GM23338 (cell line): ENCODE results near the gene BICC1. TPM values are rescaled to one million over a fixed set of nuclear protein-coding genes. Genes with fewer than 3 reads are reported as not detected.

ENCODE experiments used
- ATAC-seq: fragments of 200-7000 bp; cut with Tn5 transposase; 3 replicates; pipeline ENCODE4 v1.9.1; 2020
- DNase-seq: peaks from one replicate; pipeline ENCODE4 v3.0.0-alpha.2; 2015; ENCODE audit warnings: low spot score
- H2AFZ ChIP-seq: fragments of 200-600 bp; sonication (generic); 2 replicates; pipeline ENCODE4 v1.8.0; 2016; ENCODE audit warnings: antibody characterized with exemption, mild to moderate bottlenecking, moderate library complexity
- H3F3A ChIP-seq: fragments of 200-600 bp; sonication (generic); replicated peaks from 2 replicates; pipeline ENCODE4 v1.8.0; 2017; ENCODE audit warnings: antibody characterized with exemption, mixed run types, low read depth
- H3K27ac ChIP-seq: fragments of 200-600 bp; sonication (generic); 2 replicates; pipeline ENCODE4 v1.6.1; 2016; ENCODE audit warnings: low read depth
- H3K27me3 ChIP-seq: fragments of 200-600 bp; sonication (generic); 2 replicates; pipeline ENCODE4 v1.8.0; 2016; ENCODE audit warnings: mild to moderate bottlenecking, mixed run types, moderate library complexity; ENCODE audit not compliant: insufficient read depth
- H3K36me3 ChIP-seq: fragments of 200-600 bp; sonication (generic); 2 replicates; pipeline ENCODE4 v1.8.0; 2016; ENCODE audit warnings: mild to moderate bottlenecking; ENCODE audit not compliant: insufficient read depth
- H3K4me1 ChIP-seq: fragments of 200-600 bp; sonication (generic); 2 replicates; pipeline ENCODE4 v1.8.0; 2016; ENCODE audit warnings: mild to moderate bottlenecking, moderate library complexity; ENCODE audit not compliant: insufficient read depth
- H3K4me2 ChIP-seq: fragments of 200-600 bp; sonication (generic); 2 replicates; pipeline ENCODE4 v1.7.1; 2017; ENCODE audit warnings: mixed run types
- H3K4me3 ChIP-seq: fragments of 200-600 bp; sonication (generic); 2 replicates; pipeline ENCODE4 v1.6.1; 2016; ENCODE audit warnings: mixed run types
- H3K79me2 ChIP-seq: fragments of 200-600 bp; sonication (generic); replicated peaks from 2 replicates; pipeline ENCODE4 v1.8.0; 2017; ENCODE audit warnings: mild to moderate bottlenecking; ENCODE audit not compliant: insufficient read depth
- H3K9me2 ChIP-seq: fragments of 200-600 bp; sonication (generic); 2 replicates; pipeline ENCODE4 v1.8.0; 2017; ENCODE audit not compliant: insufficient read depth
- H4K20me1 ChIP-seq: fragments of 200-600 bp; sonication (generic); replicated peaks from 2 replicates; pipeline ENCODE4 v1.8.0; 2017; ENCODE audit warnings: mild to moderate bottlenecking; ENCODE audit not compliant: insufficient read depth
- H3K27ac Mint-ChIP-seq: 2 replicates; pipeline ENCODE4 v1.8.0; 2020; ENCODE audit warnings: inconsistent platforms, mild to moderate bottlenecking, moderate library complexity, mixed read lengths
- H3K27me3 Mint-ChIP-seq: 3 replicates; pipeline ENCODE4 v1.8.0; 2022; ENCODE audit warnings: low read depth, mild to moderate bottlenecking, moderate library complexity, mixed read lengths, inconsistent platforms; ENCODE audit not compliant: insufficient read depth, poor library complexity
- H3K36me3 Mint-ChIP-seq: 3 replicates; pipeline ENCODE4 v1.8.0; 2021; ENCODE audit warnings: low read depth, mild to moderate bottlenecking, inconsistent platforms, moderate library complexity, mixed read lengths
- H3K4me1 Mint-ChIP-seq: 3 replicates; pipeline ENCODE4 v1.8.0; 2020; ENCODE audit warnings: mild to moderate bottlenecking, inconsistent platforms, mixed read lengths
- H3K4me3 Mint-ChIP-seq: 3 replicates; pipeline ENCODE4 v1.8.0; 2021; ENCODE audit warnings: moderate library complexity, mild to moderate bottlenecking, inconsistent platforms, mixed read lengths
- H3K9me3 Mint-ChIP-seq: 3 replicates; pipeline ENCODE4 v1.8.0; 2020; ENCODE audit warnings: moderate library complexity, mild to moderate bottlenecking, inconsistent platforms, mixed read lengths
- CREB1 ChIP-seq: fragments of 250-450 bp; sonication (Bioruptor Pico); IDR thresholded peaks from 2 replicates; pipeline ENCODE4 v1.5.0; 2020; ENCODE audit warnings: low read depth, mild to moderate bottlenecking, moderate library complexity
- CTCF ChIP-seq, 2 experiments: fragments of 200-600 bp in 1 of 2; sonication (generic) in 1 of 2; conservative IDR thresholded peaks; 2 replicates each; pipeline versions ENCODE4 v1.5.1 to v1.6.1; 2016 to 2017; ENCODE audit warnings: antibody characterized with exemption in 2 of 2, low read depth in 2 of 2, mild to moderate bottlenecking in 2 of 2, moderate library complexity in 1 of 2
- ETS1 ChIP-seq: IDR thresholded peaks from 2 replicates; pipeline ENCODE4 v1.6.1; 2016; ENCODE audit warnings: antibody characterized with exemption
- EZH2phosphoT487 ChIP-seq: fragments of 200-600 bp; sonication (generic); IDR thresholded peaks from one replicate; pipeline ENCODE4 v1.8.1; 2018; ENCODE audit warnings: antibody characterized with exemption; ENCODE audit not compliant: unreplicated experiment
- NANOG ChIP-seq: IDR thresholded peaks from 2 replicates; pipeline ENCODE4 v1.6.1; 2016; ENCODE audit warnings: antibody characterized with exemption, borderline replicate concordance
- POLR2AphosphoS5 ChIP-seq: IDR thresholded peaks from 2 replicates; pipeline ENCODE4 v1.6.1; 2016; ENCODE audit warnings: antibody characterized with exemption, low read depth
- STAT1 ChIP-seq: IDR thresholded peaks from one replicate; pipeline ENCODE4 v1.6.1; 2016; ENCODE audit warnings: antibody characterized with exemption; ENCODE audit not compliant: unreplicated experiment
- ZNF114 ChIP-seq: fragments of 250-450 bp; sonication (Bioruptor Pico); IDR thresholded peaks from 2 replicates; pipeline ENCODE4 v1.5.0; 2020; ENCODE audit warnings: mild to moderate bottlenecking, moderate library complexity
- ZNF331 ChIP-seq: fragments of 250-450 bp; sonication (Bioruptor Pico); IDR thresholded peaks from 2 replicates; pipeline ENCODE4 v1.5.0; 2020; ENCODE audit warnings: low read depth, mild to moderate bottlenecking, moderate library complexity
- ZNF462 ChIP-seq: fragments of 250-450 bp; sonication (Bioruptor Pico); IDR thresholded peaks from 2 replicates; pipeline ENCODE4 v1.5.0; 2020; ENCODE audit warnings: mild to moderate bottlenecking, moderate library complexity
- polyA plus RNA-seq: library from polyadenylated mRNA; unstranded; fragments of >200 nt; fragmentation: Nextera tagmentation; extraction: Ambion mirVana; gene quantifications from 2 replicates; pipeline ENCODE4 v1.2.1, GENCODE V29; 2016
- total RNA-seq: library from RNA; depleted of rRNA; stranded (reverse); fragments of >200 nt; shearing (Covaris generic); gene quantifications from 2 replicates; pipeline ENCODE4 v1.2.3, GENCODE V29; 2014

Gene BICC1
- total and polyA plus RNA-seq, 2 experiments from 2014 or later: 1.3 to 2.2 TPM

- H3F3A ChIP-seq: no peaks in the 10 kb centered on the region
- peaks cover 22% of the 10 kb centered on the region for H3K27me3 ChIP-seq
- no peak overlapping the region for H3K27ac ChIP-seq
- no peak overlapping the region for H3K4me3 ChIP-seq
- no peaks in the 10 kb centered on the region for H3K9me2 ChIP-seq
- no peaks in the 10 kb centered on the region for H3K79me2 ChIP-seq
- Mint-ChIP-seq H3K9me3 (no peaks in the 10 kb centered on the region), H3K4me1 (peaks cover 4% of the 10 kb centered on the region; the same call in 1 of the 3 replicates), H3K27me3 (peaks cover 13% of the 10 kb centered on the region), H3K4me3 (no peak overlapping the region), H3K27ac (no peak overlapping the region), H3K36me3 (no peaks in the 10 kb centered on the region)
- no peaks in the 10 kb centered on the region for H4K20me1 ChIP-seq
- no peak for DNase-seq
- ATAC-seq: no peak; the same call in 2 of the 3 replicates
- H3K4me1 ChIP-seq: peaks cover 6% of the 10 kb centered on the region
- TF ChIP-seq CREB1 (CRISPR knock-in tag) (no peak), STAT1 (no peak), EZH2phosphoT487 (no peak), POLR2AphosphoS5 (no peak), NANOG (no peak), CTCF (conservative IDR thresholded peaks at IDR 0.05; ENCODE audit: low read depth in 2 of 2) (no peak), ETS1 (no peak), ZNF114 (CRISPR knock-in tag) (no peak)
- no peak overlapping the region for H2AFZ ChIP-seq
- H3K36me3 ChIP-seq: no peaks in the 10 kb centered on the region
- no peak overlapping the region for H3K4me2 ChIP-seq
Measured at GRCh38 chr10:58518775-58519174, 6.1 kb downstream of the BICC1 start.

GRCh38 chr10:58529077-58529728, 16.5 kb downstream of the BICC1 start:
- Histone ChIP-seq H4K20me1 (no peaks in the 10 kb centered on the region), H3K27me3 (no peaks in the 10 kb centered on the region), H3K36me3 (no peaks in the 10 kb centered on the region), H2AFZ (no peak overlapping the region), H3K4me2 (no peak overlapping the region), H3K4me1 (no peaks in the 10 kb centered on the region), H3K27ac (no peak overlapping the region), H3K9me2 (no peaks in the 10 kb centered on the region), H3K4me3 (no peak overlapping the region), H3K79me2 (no peaks in the 10 kb centered on the region), H3F3A (no peaks in the 10 kb centered on the region)
- Mint-ChIP-seq H3K4me1 (no peaks in the 10 kb centered on the region), H3K27ac (no peak overlapping the region), H3K9me3 (peaks cover 5% of the 10 kb centered on the region; the same call in 2 of the 3 replicates), H3K4me3 (no peak overlapping the region), H3K27me3 (no peaks in the 10 kb centered on the region), H3K36me3 (0 out of 3 replicates have a peak, but pooled peaks cover 3% of the 10 kb centered on the region)
- ATAC-seq (no peak), DNase-seq (no peak)
- TF ChIP-seq ZNF462 (CRISPR knock-in tag) (no peak), STAT1 (no peak), NANOG (no peak), ZNF331 (no peak), CTCF (conservative IDR thresholded peaks at IDR 0.05; ENCODE audit: low read depth in 2 of 2) (no peak)
